ENCODE measurements around the gene HTR4. TPM values are rescaled to one million over a fixed set of nuclear protein-coding genes. Genes with fewer than 3 reads are reported as not detected.

Gene HTR4
- total RNA-seq, 4 donors from 2014 or later: 0.34 to 1.6 TPM; not detected in 2

DNA sequence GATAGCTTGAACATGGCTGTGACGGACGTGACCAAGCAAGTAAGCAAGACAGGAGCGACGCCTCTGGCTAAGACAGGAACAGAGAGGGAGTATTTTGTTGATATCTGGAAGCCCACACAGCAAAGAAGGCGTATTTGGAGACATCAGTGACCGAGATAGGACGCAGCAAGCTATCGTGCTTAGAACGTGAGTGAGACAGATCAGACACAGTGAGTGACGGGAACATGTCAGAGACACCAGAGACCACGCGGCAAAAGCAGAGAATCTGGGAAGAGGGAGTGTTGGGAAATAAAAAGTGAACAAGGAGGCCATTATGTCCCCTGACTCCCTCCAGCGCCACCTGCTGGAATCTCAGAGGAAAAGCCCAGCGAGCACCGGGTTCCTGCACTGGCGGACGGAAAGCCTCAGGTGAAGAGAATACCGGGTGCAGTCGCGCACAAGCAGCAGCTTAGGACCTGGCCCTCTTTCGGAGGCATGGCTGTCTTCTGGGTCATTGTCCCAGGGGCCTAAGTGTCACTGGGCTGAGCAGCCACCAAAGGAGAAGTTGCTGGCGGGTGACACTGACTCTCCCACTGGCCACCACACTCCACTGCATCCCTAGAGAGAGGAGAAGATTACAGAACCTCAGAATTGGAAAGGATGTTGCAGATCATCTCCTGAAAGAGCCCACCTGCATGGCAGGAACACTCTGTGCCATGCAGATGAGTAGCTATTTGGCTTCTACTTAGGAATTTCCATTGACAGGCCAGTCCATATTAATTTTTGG lies 171.4 kb downstream of the HTR4 start:
- Histone ChIP-seq H3K4me1 (no peaks in the 10 kb centered on the region), H3K27ac (no peak overlapping the region), H3K9me3 (no peaks in the 10 kb centered on the region), H3K4me3 (no peak overlapping the region), H3K27me3 (peaks cover 47% of the 10 kb centered on the region), H3K36me3 (no peaks in the 10 kb centered on the region)
- 42% methylated on average over 22 of the region's 22 CpGs for WGBS
- TF ChIP-seq CTCF (IDR thresholded peaks at IDR 0.05): peak in 1 of 2 donors; percentile 59
- TF ChIP-seq POLR2AphosphoS5 (IDR thresholded peaks at IDR 0.05): no peak
- DNase-seq (ENCODE audit: low spot score in 2 of 2): no peak

GRCh38 chr5:148482196-148482595 lies 172.1 kb downstream of the HTR4 start:
- WGBS: 72% methylated on average over 7 of the region's 7 CpGs
- no peaks in the 10 kb centered on the region for H3K9me3 ChIP-seq
- H3K4me3 ChIP-seq: no peak overlapping the region
- TF ChIP-seq EP300 (IDR thresholded peaks at IDR 0.05) (no peak), POLR2A (IDR thresholded peaks at IDR 0.05) (no peak), POLR2AphosphoS5 (IDR thresholded peaks at IDR 0.05) (no peak), CTCF (IDR thresholded peaks at IDR 0.05) (no peak)
- peaks cover 42% of the 10 kb centered on the region for H3K27me3 ChIP-seq
- H3K4me1 ChIP-seq: no peaks in the 10 kb centered on the region
- DNase-seq (ENCODE audit: low spot score in 2 of 2): no peak
- no peak overlapping the region for H3K27ac ChIP-seq
- no peaks in the 10 kb centered on the region for H3K36me3 ChIP-seq

- no peaks in the 10 kb centered on the region for H3K9me3 ChIP-seq
Observed at GRCh38 chr5:148477429-148477828, 176.9 kb downstream of the HTR4 start.

GRCh38 chr5:148476302-148476701 lies 178.0 kb downstream of the HTR4 start:
- Histone ChIP-seq H3K4me1 (no peaks in the 10 kb centered on the region), H3K9me3 (no peaks in the 10 kb centered on the region), H3K36me3 (no peaks in the 10 kb centered on the region), H3K27me3 (peaks cover 10% of the 10 kb centered on the region), H3K27ac (no peak overlapping the region), H3K4me3 (no peak overlapping the region)
- 65% methylated on average over 3 of the region's 3 CpGs for whole genome bisulfite sequencing
- TF ChIP-seq POLR2A (IDR thresholded peaks at IDR 0.05): no peak
- TF ChIP-seq POLR2AphosphoS5 (IDR thresholded peaks at IDR 0.05): no peak
- no peak for DNase-seq (ENCODE audit: low spot score in 2 of 2)

More at GRCh38 chr5:148477429-148477828, 176.9 kb downstream of the HTR4 start:
- TF ChIP-seq POLR2AphosphoS5 (IDR thresholded peaks at IDR 0.05): no peak
- no peak for TF ChIP-seq EP300 (IDR thresholded peaks at IDR 0.05)
- TF ChIP-seq CTCF (IDR thresholded peaks at IDR 0.05): no peak
- WGBS: 39% methylated on average over 3 of the region's 3 CpGs
- no peaks in the 10 kb centered on the region for H3K4me1 ChIP-seq
- DNase-seq (ENCODE audit: low spot score in 2 of 2): no peak
- H3K4me3 ChIP-seq: no peak overlapping the region
- H3K27me3 ChIP-seq: peaks cover 18% of the 10 kb centered on the region
- H3K36me3 ChIP-seq: no peaks in the 10 kb centered on the region
- no peak overlapping the region for H3K27ac ChIP-seq

DNA sequence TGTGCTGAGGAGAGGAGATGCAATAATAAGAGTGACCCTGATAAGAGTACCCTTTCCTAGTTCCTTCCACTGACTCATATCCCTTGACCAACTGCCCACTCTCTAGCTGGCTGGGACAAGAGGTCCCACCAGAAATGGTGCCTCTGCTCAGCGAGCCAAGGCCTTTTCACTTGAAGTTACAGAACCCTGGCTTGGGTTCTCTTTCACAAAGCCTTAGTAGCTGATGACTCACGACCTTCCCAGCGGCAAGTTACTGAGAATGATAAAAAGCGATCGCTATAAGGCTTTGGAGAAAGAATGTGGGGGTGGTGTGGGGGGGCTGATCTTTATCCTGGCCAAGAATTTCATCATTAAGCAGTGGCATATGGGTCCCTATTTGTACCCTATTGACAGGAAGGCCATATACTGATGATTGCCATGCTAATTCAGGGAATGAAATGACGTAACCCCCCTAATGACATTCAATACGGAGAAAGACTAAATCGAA lies 180.3 kb downstream of the HTR4 start:
- no peaks in the 10 kb centered on the region for H3K36me3 ChIP-seq
- TF ChIP-seq POLR2A (IDR thresholded peaks at IDR 0.05) (no peak), POLR2AphosphoS5 (IDR thresholded peaks at IDR 0.05) (no peak), CTCF (IDR thresholded peaks at IDR 0.05) (no peak), EP300 (IDR thresholded peaks at IDR 0.05) (no peak)
- DNase-seq (ENCODE audit: low spot score in 2 of 2): no peak
- peaks cover 10% of the 10 kb centered on the region for H3K27me3 ChIP-seq
- H3K4me3 ChIP-seq: no peak overlapping the region
- no peak overlapping the region for H3K27ac ChIP-seq
- WGBS: 86% methylated on average over 8 of the region's 8 CpGs
- H3K9me3 ChIP-seq: no peaks in the 10 kb centered on the region
- no peaks in the 10 kb centered on the region for H3K4me1 ChIP-seq
